HEK293T (cell line): Measurements from ENCODE around the gene THAP11.
"Not testable (repeated sequence)": the region's sequence is repeated elsewhere in the genome, so short reads cannot be mapped to it uniquely, and the experiment has no call there.

Experiments used
- CTCF ChIA-PET: fragments of 350-600 bp; formaldehyde crosslinking; extraction: SDS; loops from one replicate; lab custom pipeline; 2021; ENCODE audit warnings: antibody characterized with exemption, inconsistent platforms; lab: Yijun Ruan, JAX
- POLR2A ChIA-PET: fragments of 350-600 bp; formaldehyde crosslinking; extraction: SDS; loops from one replicate; lab custom pipeline; 2020; ENCODE audit warnings: antibody characterized with exemption, inconsistent platforms; lab: Yijun Ruan, JAX
- DNase-seq: peaks from one replicate; pipeline ENCODE4 v3.0.0; 2012; ENCODE audit warnings: mixed read lengths; ENCODE audit errors: extremely low spot score
- ARNT ChIP-seq: fragments of 450-650 bp; IDR thresholded peaks from 2 replicates; pipeline ENCODE4 v1.6.1; 2017; ENCODE audit warnings: mild to moderate bottlenecking
- BHLHE40 ChIP-seq: fragments of 450-650 bp; IDR thresholded peaks from 2 replicates; pipeline ENCODE4 v1.6.1; 2016; ENCODE audit warnings: mild to moderate bottlenecking, moderate library complexity, borderline replicate concordance
- CTBP1 ChIP-seq: fragments of 450-650 bp; IDR thresholded peaks from 2 replicates; pipeline ENCODE4 v1.6.1; 2016; ENCODE audit warnings: borderline replicate concordance
- ELF4 ChIP-seq: fragments of 450-650 bp; IDR thresholded peaks from 2 replicates; pipeline ENCODE4 v1.6.1; 2017; ENCODE audit warnings: antibody characterized with exemption
- FOXA1 ChIP-seq: fragments of 450-650 bp; IDR thresholded peaks from 2 replicates; pipeline ENCODE4 v1.6.1; 2016; ENCODE audit warnings: mild to moderate bottlenecking
- FOXK2 ChIP-seq: fragments of 450-650 bp; IDR thresholded peaks from 2 replicates; pipeline ENCODE4 v1.6.1; 2016; ENCODE audit warnings: mild to moderate bottlenecking
- FOXM1 ChIP-seq: fragments of 450-650 bp; IDR thresholded peaks from 2 replicates; pipeline ENCODE4 v1.6.1; 2017; ENCODE audit warnings: mild to moderate bottlenecking, borderline replicate concordance
- HDGF ChIP-seq: fragments of 450-650 bp; IDR thresholded peaks from 2 replicates; pipeline ENCODE4 v1.6.1; 2017; ENCODE audit warnings: antibody characterized with exemption, borderline replicate concordance
- L3MBTL2 ChIP-seq: fragments of 450-650 bp; conservative IDR thresholded peaks from 2 replicates; pipeline ENCODE4 v1.6.1; 2016; ENCODE audit warnings: mild to moderate bottlenecking
- LEF1 ChIP-seq: fragments of 450-650 bp; IDR thresholded peaks from 2 replicates; pipeline ENCODE4 v1.6.1; 2017; ENCODE audit warnings: mild to moderate bottlenecking, borderline replicate concordance
- PKNOX1 ChIP-seq: fragments of 450-650 bp; IDR thresholded peaks from 2 replicates; pipeline ENCODE4 v1.6.1; 2016
- SP1 ChIP-seq: fragments of 450-650 bp; IDR thresholded peaks from 2 replicates; pipeline ENCODE4 v1.6.1; 2017
- SUZ12 ChIP-seq: fragments of 450-650 bp; IDR thresholded peaks from 2 replicates; pipeline ENCODE4 v1.6.1; 2016; ENCODE audit warnings: mild to moderate bottlenecking
- TARDBP ChIP-seq: fragments of 450-650 bp; IDR thresholded peaks from 2 replicates; pipeline ENCODE4 v1.6.1; 2016
- ZNF384 ChIP-seq: fragments of 450-650 bp; IDR thresholded peaks from 2 replicates; pipeline ENCODE4 v1.6.1; 2016

THAP11 gene

GRCh38 chr16:67833415-67834241 is 8.5 kb upstream of the THAP11 start:
- peak; percentile 85 for TF ChIP-seq L3MBTL2
- TF ChIP-seq FOXM1, result no peak
- peak; percentile 29; the same call in 1 of the 2 replicates for TF ChIP-seq ELF4
- no peak for TF ChIP-seq TARDBP
- ChIA-PET CTCF (interaction anchor here (1.0 to 2.2 kb wide), 3 partner anchors 13 to 161 kb away, joined by 3 to 9 read pairs (median 6); partner anchors contain the start of gene NUTF2), POLR2A (interaction anchor here (0.6 to 2.3 kb wide), 18 partner anchors 10 to 164 kb away, joined by 3 to 21 read pairs (median 4); partner anchors contain the start of genes CENPT, EDC4, NUTF2 and RANBP10)
- peak; percentile 97 for DNase-seq

- TF ChIP-seq FOXK2 (no peak), HDGF (no peak), BHLHE40 (no peak), PKNOX1 (no peak), TARDBP (no peak), ELF4 (no peak), SUZ12 (no peak), FOXM1 (no peak), FOXA1 (no peak)
- DNase-seq, result no peak
- POLR2A ChIA-PET, result interaction anchor here (0.8 to 2.3 kb wide), 15 partner anchors 10 to 114 kb away, joined by 3 to 21 read pairs (median 5); partner anchors contain the start of genes CENPT, EDC4, NUTF2 and RANBP10
- CTCF ChIA-PET, result interaction anchor here (1.0 to 2.2 kb wide), 2 partner anchors 12 to 18 kb away, joined by 3 to 9 read pairs; partner anchors contain the start of gene NUTF2
Measured at GRCh38 chr16:67834242-67834614, 7.9 kb upstream of the THAP11 start.

GRCh38 chr16:67837190-67837589 is 4.9 kb upstream of the THAP11 start:
- DNase-seq, result not testable (repeated sequence)
- POLR2A ChIA-PET, result interaction anchor here (0.6 kb wide), 1 partner anchor 166 kb away, joined by 3 read pairs; no protein-coding TSS in a partner anchor
- CTCF ChIA-PET, result interaction anchor here (0.6 kb wide), 1 partner anchor 289 kb away, joined by 3 read pairs; no protein-coding TSS in a partner anchor

GRCh38 chr16:67837811-67838210 is 4.3 kb upstream of the THAP11 start:
- POLR2A ChIA-PET, result no interaction called here
- CTCF ChIA-PET, result interaction anchor here (0.9 kb wide), 1 partner anchor 22 kb away, joined by 3 read pairs; no protein-coding TSS in a partner anchor
- DNase-seq, result no peak
- TF ChIP-seq PKNOX1 (no peak), FOXM1 (no peak), TARDBP (no peak), LEF1 (no peak), ZNF384 (no peak), ELF4 (no peak), CTBP1 (no peak), BHLHE40 (no peak)

GRCh38 chr16:67841198-67841815 is 813 bp upstream of the THAP11 start:
- no peak for DNase-seq
- POLR2A ChIA-PET, result interaction anchor here (1.0 to 1.1 kb wide), 4 partner anchors 10 to 35 kb away, joined by 3 to 6 read pairs (median 4); partner anchors contain the start of genes RANBP10 and TSNAXIP1
- CTCF ChIA-PET, result interaction anchor here (0.6 to 2.0 kb wide), 3 partner anchors 25 to 1887 kb away, joined by 3 to 14 read pairs (median 6); no protein-coding TSS in a partner anchor
- TF ChIP-seq HDGF, result no peak; the same call in 1 of the 2 replicates
- TF ChIP-seq L3MBTL2, result peak; percentile 63; the same call in 1 of the 2 replicates

- TF ChIP-seq HDGF (0 out of 2 replicates have a peak, but pooled peaks have one; percentile 75), TARDBP (no peak), L3MBTL2 (peak; percentile 25; the same call in 1 of the 2 replicates)
- DNase-seq, result peak; percentile 37
- POLR2A ChIA-PET, result interaction anchor here (2.8 kb wide), 1 partner anchor 9 kb away, joined by 21 read pairs; no protein-coding TSS in a partner anchor
- CTCF ChIA-PET, result no interaction called here
Measured at GRCh38 chr16:67842509-67843342, 606 bp downstream of the THAP11 start.

- DNase-seq, result no peak
- POLR2A ChIA-PET, result interaction anchor here (0.6 to 2.8 kb wide), 3 partner anchors 10 to 242 kb away, joined by 3 to 21 read pairs (median 3); partner anchors contain the start of gene NFATC3
- CTCF ChIA-PET, result no interaction called here
- TF ChIP-seq FOXA1 (no peak), ARNT (no peak), ELF4 (no peak), FOXK2 (no peak), CTBP1 (no peak), SP1 (no peak), HDGF (0 out of 2 replicates have a peak, but pooled peaks have one; percentile 31)
Measured at GRCh38 chr16:67843343-67843765, 1.2 kb downstream of the THAP11 start.
